Neural cell (in vitro differentiated cells): ENCODE data around the gene KLK7. TPM values are rescaled to one million over a fixed set of nuclear protein-coding genes. Genes with fewer than 3 reads are reported as not detected.

ENCODE experiments used
- H2AFZ ChIP-seq: fragments of 200-600, 300-800 bp; sonication (generic), shearing (Covaris generic); 2 replicates; pipeline ENCODE4 v1.6.0; 2014; ENCODE audit warnings: low read depth, mild to moderate bottlenecking, antibody characterized with exemption, low read length, moderate library complexity
- H3F3A ChIP-seq: fragments of 200-600 bp; shearing (Covaris generic); 2 replicates; pipeline ENCODE4 v1.6.1; 2016; ENCODE audit warnings: mild to moderate bottlenecking, moderate library complexity, mixed read lengths, antibody characterized with exemption, low read length; ENCODE audit not compliant: insufficient read depth, poor library complexity, severe bottlenecking
- H3K27ac ChIP-seq: fragments of 200-600, 300-800 bp; sonication (generic), shearing (Covaris generic); 2 replicates; pipeline ENCODE4 v1.5.1; 2014; ENCODE audit warnings: mild to moderate bottlenecking, low read length, moderate library complexity
- H3K27me3 ChIP-seq: fragments of 300-800, 200-600 bp; sonication (generic), shearing (Covaris generic); 2 replicates; pipeline ENCODE4 v1.6.0; 2014; ENCODE audit warnings: mild to moderate bottlenecking, low read depth, low read length, moderate library complexity; ENCODE audit not compliant: insufficient read depth
- H3K36me3 ChIP-seq: fragments of 300-800, 200-600 bp; sonication (generic), shearing (Covaris generic); 2 replicates; pipeline ENCODE4 v1.5.1; 2014; ENCODE audit warnings: mild to moderate bottlenecking, antibody characterized with exemption, low read length, moderate library complexity; ENCODE audit not compliant: insufficient read depth
- H3K4me2 ChIP-seq: fragments of 300-800, 200-600 bp; sonication (generic), shearing (Covaris generic); 2 replicates; pipeline ENCODE4 v1.6.0; 2014; ENCODE audit warnings: mild to moderate bottlenecking, low read length
- H3K4me3 ChIP-seq: fragments of 300-800, 200-600 bp; sonication (generic), shearing (Covaris generic); 2 replicates; pipeline ENCODE4 v1.5.1; 2014; ENCODE audit warnings: mild to moderate bottlenecking, low read length, moderate library complexity
- H3K79me2 ChIP-seq: fragments of 200-600 bp; shearing (Covaris generic); replicated peaks from 2 replicates; pipeline ENCODE4 v1.6.0; 2014; ENCODE audit warnings: mild to moderate bottlenecking, low read length, moderate library complexity; ENCODE audit not compliant: insufficient read depth
- H3K9ac ChIP-seq: fragments of 300-800, 200-600 bp; sonication (generic), shearing (Covaris generic); 2 replicates; pipeline ENCODE4 v1.6.1; 2016; ENCODE audit warnings: mild to moderate bottlenecking, low read length, mixed read lengths
- H3K9me2 ChIP-seq: fragments of 200-600 bp; shearing (Covaris generic); 2 replicates; pipeline ENCODE4 v1.6.1; 2016; ENCODE audit warnings: mild to moderate bottlenecking, low read length, mixed read lengths; ENCODE audit not compliant: insufficient read depth
- H3K9me3 ChIP-seq: fragments of 200-600, 300-800 bp; sonication (generic), shearing (Covaris generic); 2 replicates; pipeline ENCODE4 v1.6.1; 2016; ENCODE audit warnings: mild to moderate bottlenecking, mixed run types, low read length, moderate library complexity, mixed read lengths
- H4K20me1 ChIP-seq: fragments of 200-600 bp; shearing (Covaris generic); 2 replicates; pipeline ENCODE4 v1.6.1; 2016; ENCODE audit warnings: mild to moderate bottlenecking, mixed run types; ENCODE audit not compliant: insufficient read depth
- EP300 ChIP-seq: fragments of 450-650 bp; conservative IDR thresholded peaks from 2 replicates; pipeline ENCODE4 v1.6.1; 2014; ENCODE audit warnings: antibody characterized with exemption, mild to moderate bottlenecking, moderate library complexity; ENCODE audit not compliant: poor library complexity, severe bottlenecking
- EZH2 ChIP-seq: fragments of 200-600, 300-800 bp; shearing (Covaris generic), sonication (generic); IDR thresholded peaks from 2 replicates; pipeline ENCODE4 v1.6.1; 2014; ENCODE audit warnings: antibody characterized with exemption, low read length, borderline replicate concordance, mild to moderate bottlenecking; ENCODE audit not compliant: insufficient read depth, poor library complexity, severe bottlenecking
- MXI1 ChIP-seq: fragments of 450-650 bp; conservative IDR thresholded peaks from 2 replicates; pipeline ENCODE4 v1.6.1; 2014; ENCODE audit warnings: antibody characterized with exemption, mild to moderate bottlenecking; ENCODE audit not compliant: poor library complexity, severe bottlenecking
- POLR2AphosphoS5 ChIP-seq: IDR thresholded peaks from 2 replicates; pipeline ENCODE4 v1.6.1; 2012
- RAD21 ChIP-seq: fragments of 450-650 bp; conservative IDR thresholded peaks from 2 replicates; pipeline ENCODE4 v1.6.1; 2014; ENCODE audit warnings: antibody characterized with exemption, mild to moderate bottlenecking, moderate library complexity
- REST ChIP-seq: IDR thresholded peaks from 2 replicates; pipeline ENCODE4 v1.6.1; 2012; ENCODE audit warnings: borderline replicate concordance
- SMC3 ChIP-seq: fragments of 450-650 bp; conservative IDR thresholded peaks from 2 replicates; pipeline ENCODE4 v1.6.1; 2014; ENCODE audit warnings: antibody characterized with exemption, mild to moderate bottlenecking, moderate library complexity; ENCODE audit not compliant: poor library complexity
- TAF1 ChIP-seq: IDR thresholded peaks from 2 replicates; pipeline ENCODE4 v1.6.1; 2012; ENCODE audit warnings: low read depth
- polyA plus RNA-seq: library from polyadenylated mRNA; depleted of rRNA; stranded (reverse); fragments of >200 nt; gene quantifications from 2 replicates; pipeline ENCODE4 v1.2.3, GENCODE V29; 2014
- TF ChIP-seq, protein P1 (sequence below): fragments of 450-650 bp; IDR thresholded peaks from 2 replicates; pipeline ENCODE4 v1.5.1; 2014; ENCODE audit warnings: antibody characterized with exemption, mild to moderate bottlenecking, moderate library complexity; ENCODE audit not compliant: poor library complexity, severe bottlenecking

KLK7 gene
- polyA plus RNA-seq, 1 donor from 2014 or later: not detected

DNA sequence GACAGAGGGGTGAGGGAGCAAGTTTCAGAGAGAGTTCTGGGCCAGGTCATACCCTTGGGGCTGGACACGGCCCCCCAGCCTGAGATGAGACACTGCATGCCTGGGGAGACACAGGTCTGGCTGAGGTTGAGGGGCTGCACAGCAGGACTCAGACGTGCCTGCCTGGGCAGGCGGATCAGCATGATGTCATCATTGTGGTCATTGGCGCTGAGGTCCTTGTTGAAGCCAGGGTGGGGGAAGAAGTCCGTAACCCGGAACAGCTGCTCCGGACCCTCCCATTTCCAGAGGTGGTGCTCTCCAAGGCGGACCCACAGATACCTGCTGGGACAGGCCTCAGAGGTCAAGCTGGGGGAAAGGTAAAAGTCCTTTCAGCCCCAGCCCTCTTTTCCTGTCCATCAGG, 22.7 kb upstream of the KLK7 start:
- Histone ChIP-seq H3K27ac (no peak overlapping the region), H3K4me3 (no peak overlapping the region), H3K9me2 (no peaks in the 10 kb centered on the region), H3K9me3 (no peaks in the 10 kb centered on the region), H3K9ac (no peak overlapping the region), H3K36me3 (no peaks in the 10 kb centered on the region), H2AFZ (no peak overlapping the region), H3F3A (no peaks in the 10 kb centered on the region), H4K20me1 (no peaks in the 10 kb centered on the region), H3K4me2 (no peak overlapping the region), H3K27me3 (no peaks in the 10 kb centered on the region), H3K79me2 (no peaks in the 10 kb centered on the region)
- TF ChIP-seq TAF1: no peak
- TF ChIP-seq, protein P1, sequence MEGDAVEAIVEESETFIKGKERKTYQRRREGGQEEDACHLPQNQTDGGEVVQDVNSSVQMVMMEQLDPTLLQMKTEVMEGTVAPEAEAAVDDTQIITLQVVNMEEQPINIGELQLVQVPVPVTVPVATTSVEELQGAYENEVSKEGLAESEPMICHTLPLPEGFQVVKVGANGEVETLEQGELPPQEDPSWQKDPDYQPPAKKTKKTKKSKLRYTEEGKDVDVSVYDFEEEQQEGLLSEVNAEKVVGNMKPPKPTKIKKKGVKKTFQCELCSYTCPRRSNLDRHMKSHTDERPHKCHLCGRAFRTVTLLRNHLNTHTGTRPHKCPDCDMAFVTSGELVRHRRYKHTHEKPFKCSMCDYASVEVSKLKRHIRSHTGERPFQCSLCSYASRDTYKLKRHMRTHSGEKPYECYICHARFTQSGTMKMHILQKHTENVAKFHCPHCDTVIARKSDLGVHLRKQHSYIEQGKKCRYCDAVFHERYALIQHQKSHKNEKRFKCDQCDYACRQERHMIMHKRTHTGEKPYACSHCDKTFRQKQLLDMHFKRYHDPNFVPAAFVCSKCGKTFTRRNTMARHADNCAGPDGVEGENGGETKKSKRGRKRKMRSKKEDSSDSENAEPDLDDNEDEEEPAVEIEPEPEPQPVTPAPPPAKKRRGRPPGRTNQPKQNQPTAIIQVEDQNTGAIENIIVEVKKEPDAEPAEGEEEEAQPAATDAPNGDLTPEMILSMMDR: no peak
- TF ChIP-seq REST: no peak
- no peak for TF ChIP-seq EZH2
- no peak for TF ChIP-seq EP300
- TF ChIP-seq MXI1: no peak
- TF ChIP-seq POLR2AphosphoS5: no peak
- TF ChIP-seq SMC3: no peak
- no peak for TF ChIP-seq RAD21

GRCh38 chr19:51005248-51005647, 21.5 kb upstream of the KLK7 start:
- H4K20me1 ChIP-seq: no peaks in the 10 kb centered on the region
- no peak overlapping the region for H3K4me2 ChIP-seq
- H3K9me2 ChIP-seq: no peaks in the 10 kb centered on the region
- no peaks in the 10 kb centered on the region for H3K36me3 ChIP-seq
- TF ChIP-seq TAF1: no peak
- TF ChIP-seq, protein P1: no peak
- TF ChIP-seq EP300: no peak
- TF ChIP-seq POLR2AphosphoS5: no peak
- TF ChIP-seq RAD21: no peak
- TF ChIP-seq REST: no peak
- no peak for TF ChIP-seq MXI1
- TF ChIP-seq SMC3: no peak
- no peak for TF ChIP-seq EZH2
- H3K27ac ChIP-seq: no peak overlapping the region
- H2AFZ ChIP-seq: no peak overlapping the region
- no peaks in the 10 kb centered on the region for H3K79me2 ChIP-seq
- H3K9ac ChIP-seq: no peak overlapping the region
- no peak overlapping the region for H3K4me3 ChIP-seq
- H3K9me3 ChIP-seq: no peaks in the 10 kb centered on the region
- H3F3A ChIP-seq: no peaks in the 10 kb centered on the region
- H3K27me3 ChIP-seq: no peaks in the 10 kb centered on the region
